ENCODE measurements around the gene FAM3C.

The FAM3C gene

GRCh38 chr7:121379930-121380329 is 16.2 kb downstream of the FAM3C start:
- DNase-seq (ENCODE audit: low read depth in 3 of 3), result no peak

DNA sequence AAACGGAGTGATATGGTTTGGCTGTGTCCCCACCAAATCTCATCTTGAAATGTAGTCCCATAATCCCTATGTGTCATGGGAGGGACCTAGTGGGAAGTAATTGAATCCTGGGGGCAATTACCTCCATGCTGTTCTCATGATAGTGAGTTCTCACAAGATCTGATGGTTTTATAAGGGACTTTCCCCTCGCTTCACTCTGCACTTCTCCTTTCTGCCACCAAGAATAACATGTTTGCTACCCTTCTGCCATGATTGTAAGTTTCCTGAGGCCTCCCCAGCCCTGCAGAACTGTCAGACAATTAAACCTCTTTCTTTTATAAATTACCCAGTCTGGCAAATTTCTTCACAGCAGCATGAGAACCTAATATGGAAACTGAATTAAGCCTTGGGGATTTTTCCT is 19.1 kb downstream of the FAM3C start:
- no peak for DNase-seq (ENCODE audit: low read depth in 3 of 3)

DNA sequence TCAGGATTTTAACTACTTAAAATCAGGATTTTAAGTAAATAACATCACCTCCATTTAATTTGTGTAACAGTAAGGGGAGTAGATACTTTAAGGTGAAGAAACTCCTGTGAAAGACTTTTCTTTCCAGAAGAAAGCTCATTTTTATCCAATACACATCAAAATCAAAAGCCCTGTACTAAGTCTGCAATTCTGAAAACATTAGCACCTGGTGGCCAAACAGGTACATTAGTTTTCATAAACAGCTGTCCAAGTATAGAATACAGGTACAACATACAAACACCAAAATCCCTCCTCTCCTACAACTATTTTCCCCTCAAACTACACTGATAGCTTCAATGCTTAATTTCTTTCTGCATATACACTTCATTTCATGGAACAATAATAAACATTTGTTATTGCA is 22.9 kb downstream of the FAM3C start:
- DNase-seq (ENCODE audit: low read depth in 3 of 3), result no peak

DNA sequence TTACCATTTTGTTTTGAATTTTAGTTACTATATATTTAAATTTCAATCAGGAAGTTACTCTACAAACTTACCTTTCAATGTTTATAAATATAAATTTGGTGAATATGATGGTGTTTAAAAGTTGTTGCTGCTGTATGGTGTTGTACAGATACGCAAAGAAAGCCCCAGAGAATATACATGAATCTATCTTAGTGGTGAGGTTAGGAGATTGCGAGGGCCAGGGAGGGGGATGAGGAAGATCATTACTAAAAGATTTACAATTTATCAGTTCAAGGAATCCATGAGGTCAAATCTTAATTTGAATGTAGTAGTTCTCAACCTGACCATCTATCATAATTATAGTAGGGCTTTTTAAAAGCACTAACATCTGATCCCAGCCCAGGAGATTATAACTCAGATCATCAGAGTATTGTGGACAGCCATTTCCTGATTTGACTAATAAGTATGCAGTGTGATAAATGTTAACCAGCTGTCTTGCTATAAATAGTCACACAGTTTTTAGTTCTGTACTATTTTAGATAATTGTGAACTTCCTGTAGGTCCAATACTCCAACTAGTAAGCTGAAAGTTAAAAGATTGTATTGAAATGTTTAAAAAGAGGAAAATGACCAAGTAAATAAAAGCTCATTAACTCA is 23.6 kb downstream of the FAM3C start:
- no peak for DNase-seq (ENCODE audit: low read depth in 3 of 3)

DNA sequence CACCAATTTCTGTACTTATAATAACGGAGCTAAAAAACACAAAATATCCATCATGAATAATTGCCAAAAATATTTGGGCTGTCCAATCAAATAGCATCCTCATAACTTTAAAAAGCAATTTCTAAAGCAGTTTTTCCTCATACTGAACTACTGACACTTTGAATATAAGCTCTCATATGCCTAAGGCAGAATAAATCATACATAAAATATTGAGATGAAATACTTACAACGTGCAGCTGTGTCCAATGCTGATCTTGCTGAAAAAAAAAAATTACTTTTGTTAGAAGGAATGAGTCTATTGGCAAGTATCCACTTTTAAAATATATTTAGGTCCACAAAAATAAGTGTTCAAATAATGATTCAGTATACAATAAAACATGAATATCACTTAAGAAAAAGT is 24.2 kb downstream of the FAM3C start:
- no peak for DNase-seq (ENCODE audit: low read depth in 3 of 3)

GRCh38 chr7:121371367-121371766 is 24.7 kb downstream of the FAM3C start:
- no peak for DNase-seq (ENCODE audit: low read depth in 3 of 3)

- DNase-seq (ENCODE audit: low read depth in 3 of 3), result no peak
These were observed 26.6 kb downstream of the FAM3C start for GRCh38 chr7:121369462-121369861.

DNA sequence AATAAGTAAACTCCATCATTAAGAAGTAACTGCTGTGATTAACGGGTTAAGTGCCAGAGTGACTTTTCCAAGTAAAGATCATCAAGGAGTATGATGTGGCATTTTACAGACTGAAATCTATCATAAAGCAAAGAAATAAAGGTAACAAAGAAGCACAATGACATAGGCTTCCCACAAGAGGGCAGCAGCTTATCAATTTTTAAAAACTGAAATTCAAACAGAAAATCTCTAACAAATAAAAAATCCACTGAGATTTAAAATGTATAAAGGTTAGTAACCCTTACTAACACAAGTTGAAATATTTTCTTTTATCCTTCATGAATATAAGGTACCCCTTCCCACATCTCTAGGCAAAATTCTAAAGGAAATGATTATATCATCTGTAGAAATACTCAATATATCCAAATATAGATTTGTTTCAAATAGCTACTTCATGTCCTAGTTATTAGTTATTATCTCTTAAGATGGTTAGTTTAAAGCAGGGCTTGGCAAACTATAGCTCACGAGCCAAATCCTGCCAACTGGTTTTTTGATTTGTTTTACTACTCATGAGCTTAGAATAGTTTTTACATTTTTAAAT is 29.2 kb downstream of the FAM3C start:
- DNase-seq (ENCODE audit: low read depth in 3 of 3), result peak in 1 of 3 experiments; percentile 14

DNA sequence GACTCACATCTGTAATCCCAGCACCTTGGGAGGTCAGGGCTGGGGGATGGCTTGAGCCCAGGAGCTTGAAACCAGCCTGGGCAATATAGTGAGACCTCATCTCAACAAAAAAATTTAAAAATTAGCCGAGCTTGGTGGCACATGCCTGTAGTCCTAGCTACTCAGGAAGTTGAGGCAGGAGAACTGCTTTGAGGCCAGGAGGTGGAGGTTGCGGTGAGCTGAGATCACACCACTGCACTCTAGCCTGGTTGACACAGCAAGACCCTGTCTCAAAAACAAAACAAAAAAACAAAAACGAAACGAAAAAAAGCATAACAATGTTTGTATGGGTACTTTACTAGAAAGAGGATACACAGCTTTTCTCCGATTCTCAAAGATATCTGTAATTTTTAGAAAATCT is 35.5 kb downstream of the FAM3C start:
- no peak for DNase-seq (ENCODE audit: low read depth in 3 of 3)

DNA sequence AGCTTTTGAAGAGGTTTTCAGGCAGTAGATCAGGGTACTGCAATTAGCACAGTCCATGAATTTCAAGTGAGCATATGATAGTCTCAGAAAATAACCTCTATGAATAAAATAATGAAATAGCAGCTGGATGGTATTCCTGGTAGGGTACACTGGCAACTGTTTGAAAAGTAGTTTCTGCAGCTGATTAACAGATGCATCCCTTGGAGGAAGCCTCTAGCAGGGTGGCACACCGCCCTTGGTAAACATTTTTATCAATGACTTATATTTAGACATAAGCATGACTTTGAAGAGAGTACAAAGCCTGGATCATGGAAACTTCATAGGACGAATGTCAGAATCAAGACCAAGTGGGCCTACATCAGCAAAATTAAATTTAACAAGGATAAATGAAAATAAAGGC is 40.5 kb downstream of the FAM3C start:
- DNase-seq (ENCODE audit: low read depth in 3 of 3), result no peak

GRCh38 chr7:121352323-121352722 is 43.8 kb downstream of the FAM3C start:
- no peak for DNase-seq (ENCODE audit: low read depth in 3 of 3)

- no peak for DNase-seq (ENCODE audit: low read depth in 3 of 3)
These were observed 44.4 kb downstream of the FAM3C start for GRCh38 chr7:121351682-121352081.

DNA sequence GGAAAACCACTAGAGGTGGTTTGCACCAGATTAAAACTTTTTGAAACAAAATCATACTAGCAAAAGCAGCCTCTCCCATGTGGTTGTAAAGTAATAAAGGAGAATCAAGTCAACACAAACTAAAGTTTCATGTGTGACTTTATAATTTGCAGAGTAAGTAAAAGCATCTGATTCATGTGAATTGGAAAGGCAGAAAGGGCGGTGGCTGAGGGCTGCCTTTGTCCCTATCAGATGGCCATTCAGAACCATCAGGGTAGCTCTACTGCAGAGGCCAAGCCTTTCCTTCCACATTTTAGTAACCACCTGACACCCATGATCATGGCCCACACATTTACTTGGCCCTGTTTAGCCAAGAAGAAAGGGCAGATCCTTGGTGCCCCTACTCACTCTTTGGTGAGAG is 51.6 kb downstream of the FAM3C start:
- DNase-seq (ENCODE audit: low read depth in 3 of 3), result no peak

GRCh38 chr7:121344093-121344492 is 52.0 kb downstream of the FAM3C start:
- DNase-seq (ENCODE audit: low read depth in 3 of 3), result no peak

- DNase-seq (ENCODE audit: low read depth in 3 of 3), result no peak
These were observed 52.8 kb downstream of the FAM3C start for GRCh38 chr7:121343302-121343701.

- no peak for DNase-seq (ENCODE audit: low read depth in 3 of 3)
These were observed 53.5 kb downstream of the FAM3C start for GRCh38 chr7:121342631-121343030.

- no peak for DNase-seq (ENCODE audit: low read depth in 3 of 3)
These were observed 54.2 kb downstream of the FAM3C start for GRCh38 chr7:121341933-121342332.

GRCh38 chr7:121339082-121339481 is 57.0 kb downstream of the FAM3C start:
- no peak for DNase-seq (ENCODE audit: low read depth in 3 of 3)

DNA sequence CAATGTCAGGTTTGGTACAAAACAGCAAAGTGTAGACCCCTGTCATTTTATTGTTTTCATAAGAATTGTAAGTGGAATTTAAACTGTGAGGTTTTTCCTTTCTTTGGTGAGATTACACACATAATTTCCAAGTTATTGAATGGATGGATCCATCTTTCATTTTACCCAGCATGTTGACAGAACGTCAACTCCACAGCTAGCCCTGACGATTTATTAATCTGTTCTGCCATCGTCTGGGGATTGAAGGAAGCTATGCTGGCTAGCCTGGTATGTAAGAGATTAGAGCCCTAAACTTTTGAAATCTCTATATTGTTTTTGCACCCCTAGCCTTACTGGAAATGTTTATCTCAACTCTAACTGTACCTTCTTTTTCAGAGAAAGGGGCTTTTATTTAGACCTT is 58.7 kb downstream of the FAM3C start:
- DNase-seq (ENCODE audit: low read depth in 3 of 3), result no peak

DNA sequence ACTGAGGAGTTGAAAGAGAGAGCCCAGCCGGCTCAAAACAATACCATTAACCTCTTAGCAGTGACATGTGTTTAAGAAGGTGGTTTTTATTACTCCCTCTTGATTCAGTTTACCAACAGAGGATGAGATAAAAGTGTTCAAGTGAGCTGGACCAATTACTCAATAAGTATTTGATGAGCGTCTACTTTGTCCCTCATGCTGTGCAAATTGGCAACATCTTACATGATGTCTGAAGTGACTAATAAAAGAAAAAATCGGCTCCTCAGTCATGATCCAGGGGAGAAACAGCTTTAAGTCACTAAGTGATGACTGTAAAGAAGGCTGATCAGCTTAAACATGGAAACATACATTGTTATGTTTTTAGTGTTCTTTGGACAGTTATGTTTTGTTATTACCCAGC is 59.5 kb downstream of the FAM3C start:
- DNase-seq (ENCODE audit: low read depth in 3 of 3), result no peak

- no peak for DNase-seq (ENCODE audit: low read depth in 3 of 3)
These were observed 61.0 kb downstream of the FAM3C start for GRCh38 chr7:121334875-121335648.

DNA sequence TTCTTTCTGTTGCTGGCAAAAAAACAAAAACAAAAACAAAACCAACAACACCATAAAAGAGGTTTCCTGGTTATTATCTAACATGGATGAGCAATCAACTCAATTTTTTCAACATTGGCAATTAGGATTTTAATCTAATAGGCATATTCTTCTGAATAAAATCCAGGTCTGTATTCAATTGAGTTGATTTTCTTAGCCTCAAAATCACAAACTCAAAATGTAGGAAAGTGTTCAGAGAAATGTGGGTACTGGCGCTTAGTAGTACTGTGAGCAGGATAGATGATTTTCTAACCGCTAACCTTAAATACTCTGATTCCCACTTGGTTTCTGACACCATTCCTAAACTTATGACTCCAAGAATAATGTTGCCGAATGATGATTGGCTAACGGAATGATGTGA is 61.7 kb downstream of the FAM3C start:
- no peak for DNase-seq (ENCODE audit: low read depth in 3 of 3)

DNA sequence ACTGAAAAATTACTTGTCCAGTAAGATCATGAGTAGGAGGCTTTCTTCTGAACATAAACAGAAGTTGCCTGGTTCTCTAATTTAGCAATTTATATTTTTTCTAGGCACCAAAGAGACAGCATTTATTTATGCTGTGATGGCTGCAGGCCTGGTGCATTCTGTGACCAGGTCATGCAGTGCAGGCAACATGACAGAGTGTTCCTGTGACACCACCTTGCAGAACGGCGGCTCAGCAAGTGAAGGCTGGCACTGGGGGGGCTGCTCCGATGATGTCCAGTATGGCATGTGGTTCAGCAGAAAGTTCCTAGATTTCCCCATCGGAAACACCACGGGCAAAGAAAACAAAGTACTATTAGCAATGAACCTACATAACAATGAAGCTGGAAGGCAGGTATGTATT is 64.5 kb downstream of the FAM3C start:
- DNase-seq (ENCODE audit: low read depth in 3 of 3), result no peak
